K562 (cell line): ENCODE measurements around the gene HMGCL. TPM values are rescaled to one million over a fixed set of nuclear protein-coding genes. Genes with fewer than 3 reads are reported as not detected.

ENCODE experiments used
- ATAC-seq: fragments of 200-7000 bp; cut with Tn5 transposase; 3 replicates; pipeline ENCODE4 v1.9.1; 2020; ENCODE audit warnings: moderate library complexity
- BruUV-seq: library from RNA; stranded (reverse); fragments of 400-500 nt; replicated peaks from 2 replicates; lab custom pipeline; 2021; lab: Mats Ljungman, UMichigan
- CTCF ChIA-PET: fragments of 300-600 bp; formaldehyde crosslinking; extraction: SDS; loops from one replicate; lab custom pipeline; 2021; ENCODE audit warnings: low intra/inter-chr PET ratio; lab: Yijun Ruan, JAX
- POLR2A ChIA-PET: fragments of 300-600, 350-650 bp; sonication (Branson Sonifier 250); formaldehyde crosslinking; extraction: SDS; loops from one replicate; lab custom pipeline; 2021; ENCODE audit warnings: antibody characterized with exemption, inconsistent platforms; lab: Yijun Ruan, JAX
- DNase-seq, 4 experiments: peaks; one replicate each; pipeline versions ENCODE4 v3.0.0 to v3.0.0-alpha.2; 2011 to 2018; ENCODE audit warnings: low spot score in 3 of 4, mixed read lengths in 3 of 4; ENCODE audit errors: extremely low read depth in 1 of 4
- FAIRE-seq: peaks from 2 replicates; lab custom pipeline; 2011; peaks lifted over from hg19 to GRCh38; lab: Jason Lieb, UNC
- H2AFZ ChIP-seq: 2 replicates; pipeline ENCODE4 v1.6.0; 2011; ENCODE audit warnings: low read depth, low read length, control low read depth, inconsistent platforms
- H3K27ac ChIP-seq: fragments of 200-600 bp; 3 replicates; pipeline ENCODE4 v1.8.0; 2011; ENCODE audit warnings: low read depth, mild to moderate bottlenecking, control low read depth, inconsistent platforms, low read length, moderate library complexity, mixed read lengths; ENCODE audit errors: extremely low read depth
- H3K27me3 ChIP-seq, 2 experiments: fragments of 300-600 bp in 1 of 2; 2 replicates in 1 of 2; 3 replicates in 1 of 2; pipeline versions ENCODE4 v1.6.0 to v1.8.0; 2011; ENCODE audit warnings: inconsistent platforms in 2 of 2, low read length in 2 of 2, mild to moderate bottlenecking in 1 of 2, mixed read lengths in 1 of 2, moderate library complexity in 1 of 2; ENCODE audit not compliant: control insufficient read depth in 2 of 2, insufficient read depth in 2 of 2
- H3K36me3 ChIP-seq: fragments of 300-600 bp; 3 replicates; pipeline ENCODE4 v1.8.0; 2011; ENCODE audit warnings: mild to moderate bottlenecking, low read length, inconsistent platforms; ENCODE audit not compliant: control insufficient read depth, insufficient read depth
- H3K4me1 ChIP-seq, 2 experiments: fragments of 200-600 bp in 1 of 2; replicated peaks in 1 of 2; 2 replicates in 1 of 2; 3 replicates in 1 of 2; pipeline versions ENCODE4 v1.5.1 to v1.8.0; 2011; ENCODE audit warnings: inconsistent platforms in 2 of 2, low read length in 2 of 2, mild to moderate bottlenecking in 1 of 2, mixed read lengths in 1 of 2, moderate library complexity in 1 of 2; ENCODE audit not compliant: control insufficient read depth in 2 of 2, insufficient read depth in 2 of 2
- H3K4me2 ChIP-seq: 2 replicates; pipeline ENCODE4 v1.6.1; 2011; ENCODE audit warnings: low read length, control low read depth, inconsistent platforms, mixed read lengths; ENCODE audit not compliant: insufficient read depth
- H3K4me3 ChIP-seq: fragments of 200-600 bp; sonication (generic), shearing (Covaris generic); 2 replicates; pipeline ENCODE4 v1.5.1; 2016; ENCODE audit warnings: control low read depth, inconsistent platforms
- H3K79me2 ChIP-seq: fragments of 200-600 bp; 3 replicates; pipeline ENCODE4 v1.8.0; 2011; ENCODE audit warnings: low read length, inconsistent platforms; ENCODE audit not compliant: control insufficient read depth, insufficient read depth
- H3K9ac ChIP-seq, 2 experiments: 2 replicates each; pipeline versions ENCODE4 v1.6.0 to v1.6.1; 2011; ENCODE audit warnings: low read depth in 2 of 2, low read length in 2 of 2, control low read depth in 1 of 2, inconsistent platforms in 1 of 2, mild to moderate bottlenecking in 1 of 2, mixed read lengths in 1 of 2; ENCODE audit not compliant: insufficient read depth in 1 of 2
- H3K9me1 ChIP-seq: one replicate; pipeline ENCODE4 v1.6.0; 2011; ENCODE audit warnings: inconsistent platforms, mild to moderate bottlenecking, low read length, moderate library complexity; ENCODE audit not compliant: control insufficient read depth, insufficient read depth
- H3K9me3 ChIP-seq: replicated peaks from 2 replicates; pipeline ENCODE4 v1.5.1; 2011; ENCODE audit warnings: low read depth, low read length, inconsistent platforms; ENCODE audit not compliant: control insufficient read depth, insufficient read depth
- H4K20me1 ChIP-seq: replicated peaks from 2 replicates; pipeline ENCODE4 v1.6.1; 2011; ENCODE audit warnings: low read length, inconsistent platforms, mixed read lengths; ENCODE audit not compliant: control insufficient read depth, insufficient read depth
- BCOR ChIP-seq: fragments of 450-650 bp; IDR thresholded peaks from 2 replicates; pipeline ENCODE4 v1.6.1; 2016
- C11orf30 ChIP-seq: fragments of 450-650 bp; IDR thresholded peaks from 2 replicates; pipeline ENCODE4 v1.6.1; 2016; ENCODE audit warnings: low read depth, mild to moderate bottlenecking
- HDGF ChIP-seq: fragments of 450-650 bp; IDR thresholded peaks from 2 replicates; pipeline ENCODE4 v1.6.1; 2016
- JUNB ChIP-seq: fragments of 450-650 bp; formaldehyde crosslinking; conservative IDR thresholded peaks from 2 replicates; pipeline ENCODE4 v1.4.0; 2020; ENCODE audit warnings: mild to moderate bottlenecking
- REST ChIP-seq, 2 experiments: fragments of 450-650 bp; formaldehyde crosslinking in 1 of 2; IDR thresholded peaks; 2 replicates each; pipeline versions ENCODE4 v1.4.0 to v1.6.1; 2014 to 2020; ENCODE audit warnings: mild to moderate bottlenecking in 2 of 2, borderline replicate concordance in 1 of 2, low read depth in 1 of 2
- RHOXF2B ChIP-seq: fragments of 250-450 bp; sonication (Bioruptor Pico); conservative IDR thresholded peaks from 2 replicates; pipeline ENCODE4 v1.5.1; 2021
- SMC3 ChIP-seq: conservative IDR thresholded peaks from 2 replicates; pipeline ENCODE4 v1.6.1; 2011; ENCODE audit warnings: low read depth, low read length, improper control_type of control experiment; ENCODE audit not compliant: insufficient read depth
- TFAP4 ChIP-seq: sonication (generic); formaldehyde crosslinking; IDR thresholded peaks from 2 replicates; pipeline ENCODE4 v1.8.0; 2022; ENCODE audit warnings: missing genetic modification reagents, mild to moderate bottlenecking, moderate library complexity, borderline replicate concordance
- TRIM24 ChIP-seq, 2 experiments: fragments of 450-650 bp; IDR thresholded peaks; 2 replicates each; pipeline ENCODE4 v1.6.1; 2016
- ZFX ChIP-seq: sonication (generic); formaldehyde crosslinking; IDR thresholded peaks from 2 replicates; pipeline ENCODE4 v1.8.0; 2022; ENCODE audit warnings: mild to moderate bottlenecking, missing genetic modification reagents, moderate library complexity
- WGBS: fragments of 100-300 bp; shearing (Covaris generic); methylation state at CpG from one replicate; pipeline ENCODE4 v1.1.6; 2016; ENCODE audit warnings: low coverage, mixed read lengths; ENCODE audit not compliant: insufficient coverage; ENCODE audit errors: missing lambda C conversion rate; 5-methylcytosine and 5-hydroxymethylcytosine counted together
- in situ Hi-C: fragments of 300-500 bp; cut with MboI; formaldehyde crosslinking; loops from 4 replicates; pipeline ENCODE4 v1.15.0; 2018; ENCODE audit warnings: inconsistent platforms, mixed read lengths
- intact Hi-C: fragments of 100-400 bp; cut with micrococcal nuclease; formaldehyde crosslinking; loops from 2 replicates; pipeline ENCODE4 v1.14.2; 2022
- polyA plus RNA-seq, 8 experiments: library from polyadenylated mRNA; depleted of rRNA in 4 of 8; stranded (reverse) in 5 of 8; unstranded in 3 of 8; fragments of >200 nt; fragmentation: Nextera tagmentation in 2 of 8; fragmentation: Illumina TruSeq in 1 of 8; extraction: Ambion mirVana in 2 of 8; extraction: Trizol in 1 of 8; gene quantifications; 2 replicates each; pipeline versions ENCODE4 v1.2.1 to v1.2.3, GENCODE V29; 2011 to 2014; ENCODE audit warnings: inconsistent platforms in 1 of 8, missing spikeins in 1 of 8
- total RNA-seq, 7 experiments: library from RNA; depleted of rRNA in 6 of 7; stranded (reverse); fragments of >200 nt in 6 of 7; fragmentation: Illumina TruSeq in 2 of 7; extraction: Trizol in 2 of 7; gene quantifications; 2 replicates each; pipeline versions ENCODE4 v1.2.1 to v1.2.3, GENCODE V29; 2011 to 2021; ENCODE audit warnings: low replicate concordance in 1 of 7

The HMGCL gene
- total and polyA plus RNA-seq, 9 of the 15 experiments (the other 6 are each of a cell fraction or from before 2014, with no cell fraction given): 18.0 to 82.2 (median 24.2) TPM

- intact Hi-C loops (loop anchor here (1.0 kb wide), 1 partner anchor 105 kb away; no protein-coding TSS in a partner anchor), in situ Hi-C loops (no loop called here)
- peak; percentile 74 to 83 (median 78) for DNase-seq
- H3K36me3 ChIP-seq: peaks cover 11% of the 10 kb centered on the region; the same call in 2 of the 3 replicates
- no peaks in the 10 kb centered on the region for H3K9me1 ChIP-seq
- BruUV-seq: no TSS peak
- 26% methylated on average over 3 of the region's 3 CpGs for WGBS
- H3K79me2 ChIP-seq: no peaks in the 10 kb centered on the region
- ChIA-PET CTCF (interaction anchor here (0.8 to 2.7 kb wide), 6 partner anchors 41 to 105 kb away, joined by 3 to 22 read pairs (median 4); partner anchors contain the start of gene FUCA1), POLR2A (interaction anchor here (0.9 to 2.5 kb wide), 7 partner anchors 9 to 149 kb away, joined by 4 to 14 read pairs (median 6); partner anchors contain the start of genes HMGCL, LYPLA2 and PNRC2)
- peaks cover 5 to 18% of the 10 kb centered on the region in 2 experiments; a peak in 4 of 5 replicates for H3K4me1 ChIP-seq
- H2AFZ ChIP-seq: no peak overlapping the region
- ATAC-seq: peak; percentile 90
- no peak overlapping the region for H3K4me3 ChIP-seq
- H4K20me1 ChIP-seq: no peaks in the 10 kb centered on the region
- FAIRE-seq: peak; percentile 89
- no peak overlapping the region; the same call in 1 of the 2 replicates for H3K4me2 ChIP-seq
- H3K9me3 ChIP-seq: no peaks in the 10 kb centered on the region
- H3K27me3 ChIP-seq: no peaks in the 10 kb centered on the region
- no peak overlapping the region for H3K27ac ChIP-seq
- peak overlapping the region in 1 of 2 experiments; percentile 18; a peak in 1 of 4 replicates for H3K9ac ChIP-seq
- TF ChIP-seq TRIM24 (IDR thresholded peaks at IDR 0.05): peak in 1 of 2 experiments; percentile 12; a peak in 1 of 4 replicates
- TF ChIP-seq JUNB (CRISPR knock-in tag): no peak
- TF ChIP-seq SMC3: peak; percentile 84
- TF ChIP-seq REST (IDR thresholded peaks at IDR 0.05; ENCODE audit: borderline replicate concordance): peak; percentile 83
- TF ChIP-seq REST (CRISPR knock-in tag; IDR thresholded peaks at IDR 0.05; ENCODE audit: low read depth): no peak
- peak; percentile 73 for TF ChIP-seq TFAP4 (CRISPR knock-in tag)
- TF ChIP-seq HDGF: 0 out of 2 replicates have a peak, but pooled peaks have one; percentile 53
- peak; percentile 43 for TF ChIP-seq ZFX (CRISPR knock-in tag)
- no peak for TF ChIP-seq RHOXF2B (CRISPR knock-in tag)
- TF ChIP-seq C11orf30: no peak
- TF ChIP-seq BCOR: peak; percentile 60; the same call in 1 of the 2 replicates
These were observed 14.2 kb downstream of the HMGCL start for GRCh38 chr1:23810818-23811540.
